ENCODE measurements around the gene TMEM87A. TPM values are rescaled to one million over a fixed set of nuclear protein-coding genes. Genes with fewer than 3 reads are reported as not detected.

Gene TMEM87A
- total and polyA plus RNA-seq, 2 of the 8 experiments (the other 6 are each of a cell fraction or from before 2014, with no cell fraction given), result 15.2 to 33.1 TPM

- TF ChIP-seq, protein P1, sequence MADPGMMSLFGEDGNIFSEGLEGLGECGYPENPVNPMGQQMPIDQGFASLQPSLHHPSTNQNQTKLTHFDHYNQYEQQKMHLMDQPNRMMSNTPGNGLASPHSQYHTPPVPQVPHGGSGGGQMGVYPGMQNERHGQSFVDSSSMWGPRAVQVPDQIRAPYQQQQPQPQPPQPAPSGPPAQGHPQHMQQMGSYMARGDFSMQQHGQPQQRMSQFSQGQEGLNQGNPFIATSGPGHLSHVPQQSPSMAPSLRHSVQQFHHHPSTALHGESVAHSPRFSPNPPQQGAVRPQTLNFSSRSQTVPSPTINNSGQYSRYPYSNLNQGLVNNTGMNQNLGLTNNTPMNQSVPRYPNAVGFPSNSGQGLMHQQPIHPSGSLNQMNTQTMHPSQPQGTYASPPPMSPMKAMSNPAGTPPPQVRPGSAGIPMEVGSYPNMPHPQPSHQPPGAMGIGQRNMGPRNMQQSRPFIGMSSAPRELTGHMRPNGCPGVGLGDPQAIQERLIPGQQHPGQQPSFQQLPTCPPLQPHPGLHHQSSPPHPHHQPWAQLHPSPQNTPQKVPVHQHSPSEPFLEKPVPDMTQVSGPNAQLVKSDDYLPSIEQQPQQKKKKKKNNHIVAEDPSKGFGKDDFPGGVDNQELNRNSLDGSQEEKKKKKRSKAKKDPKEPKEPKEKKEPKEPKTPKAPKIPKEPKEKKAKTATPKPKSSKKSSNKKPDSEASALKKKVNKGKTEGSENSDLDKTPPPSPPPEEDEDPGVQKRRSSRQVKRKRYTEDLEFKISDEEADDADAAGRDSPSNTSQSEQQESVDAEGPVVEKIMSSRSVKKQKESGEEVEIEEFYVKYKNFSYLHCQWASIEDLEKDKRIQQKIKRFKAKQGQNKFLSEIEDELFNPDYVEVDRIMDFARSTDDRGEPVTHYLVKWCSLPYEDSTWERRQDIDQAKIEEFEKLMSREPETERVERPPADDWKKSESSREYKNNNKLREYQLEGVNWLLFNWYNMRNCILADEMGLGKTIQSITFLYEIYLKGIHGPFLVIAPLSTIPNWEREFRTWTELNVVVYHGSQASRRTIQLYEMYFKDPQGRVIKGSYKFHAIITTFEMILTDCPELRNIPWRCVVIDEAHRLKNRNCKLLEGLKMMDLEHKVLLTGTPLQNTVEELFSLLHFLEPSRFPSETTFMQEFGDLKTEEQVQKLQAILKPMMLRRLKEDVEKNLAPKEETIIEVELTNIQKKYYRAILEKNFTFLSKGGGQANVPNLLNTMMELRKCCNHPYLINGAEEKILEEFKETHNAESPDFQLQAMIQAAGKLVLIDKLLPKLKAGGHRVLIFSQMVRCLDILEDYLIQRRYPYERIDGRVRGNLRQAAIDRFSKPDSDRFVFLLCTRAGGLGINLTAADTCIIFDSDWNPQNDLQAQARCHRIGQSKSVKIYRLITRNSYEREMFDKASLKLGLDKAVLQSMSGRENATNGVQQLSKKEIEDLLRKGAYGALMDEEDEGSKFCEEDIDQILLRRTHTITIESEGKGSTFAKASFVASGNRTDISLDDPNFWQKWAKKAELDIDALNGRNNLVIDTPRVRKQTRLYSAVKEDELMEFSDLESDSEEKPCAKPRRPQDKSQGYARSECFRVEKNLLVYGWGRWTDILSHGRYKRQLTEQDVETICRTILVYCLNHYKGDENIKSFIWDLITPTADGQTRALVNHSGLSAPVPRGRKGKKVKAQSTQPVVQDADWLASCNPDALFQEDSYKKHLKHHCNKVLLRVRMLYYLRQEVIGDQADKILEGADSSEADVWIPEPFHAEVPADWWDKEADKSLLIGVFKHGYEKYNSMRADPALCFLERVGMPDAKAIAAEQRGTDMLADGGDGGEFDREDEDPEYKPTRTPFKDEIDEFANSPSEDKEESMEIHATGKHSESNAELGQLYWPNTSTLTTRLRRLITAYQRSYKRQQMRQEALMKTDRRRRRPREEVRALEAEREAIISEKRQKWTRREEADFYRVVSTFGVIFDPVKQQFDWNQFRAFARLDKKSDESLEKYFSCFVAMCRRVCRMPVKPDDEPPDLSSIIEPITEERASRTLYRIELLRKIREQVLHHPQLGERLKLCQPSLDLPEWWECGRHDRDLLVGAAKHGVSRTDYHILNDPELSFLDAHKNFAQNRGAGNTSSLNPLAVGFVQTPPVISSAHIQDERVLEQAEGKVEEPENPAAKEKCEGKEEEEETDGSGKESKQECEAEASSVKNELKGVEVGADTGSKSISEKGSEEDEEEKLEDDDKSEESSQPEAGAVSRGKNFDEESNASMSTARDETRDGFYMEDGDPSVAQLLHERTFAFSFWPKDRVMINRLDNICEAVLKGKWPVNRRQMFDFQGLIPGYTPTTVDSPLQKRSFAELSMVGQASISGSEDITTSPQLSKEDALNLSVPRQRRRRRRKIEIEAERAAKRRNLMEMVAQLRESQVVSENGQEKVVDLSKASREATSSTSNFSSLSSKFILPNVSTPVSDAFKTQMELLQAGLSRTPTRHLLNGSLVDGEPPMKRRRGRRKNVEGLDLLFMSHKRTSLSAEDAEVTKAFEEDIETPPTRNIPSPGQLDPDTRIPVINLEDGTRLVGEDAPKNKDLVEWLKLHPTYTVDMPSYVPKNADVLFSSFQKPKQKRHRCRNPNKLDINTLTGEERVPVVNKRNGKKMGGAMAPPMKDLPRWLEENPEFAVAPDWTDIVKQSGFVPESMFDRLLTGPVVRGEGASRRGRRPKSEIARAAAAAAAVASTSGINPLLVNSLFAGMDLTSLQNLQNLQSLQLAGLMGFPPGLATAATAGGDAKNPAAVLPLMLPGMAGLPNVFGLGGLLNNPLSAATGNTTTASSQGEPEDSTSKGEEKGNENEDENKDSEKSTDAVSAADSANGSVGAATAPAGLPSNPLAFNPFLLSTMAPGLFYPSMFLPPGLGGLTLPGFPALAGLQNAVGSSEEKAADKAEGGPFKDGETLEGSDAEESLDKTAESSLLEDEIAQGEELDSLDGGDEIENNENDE (IDR thresholded peaks at IDR 0.05; ENCODE audit: insufficient replicate concordance, low read length), result no peak
Observed at GRCh38 chr15:42203891-42204290, 69.3 kb downstream of the TMEM87A start (continued).
